HG03159 (cell line): ENCODE measurements around the gene MED15.

Experiments
- ATAC-seq: cut with Tn5 transposase; IDR thresholded peaks from one replicate; pipeline ENCODE4 v1.9.1; 2021; ENCODE audit warnings: mild to moderate bottlenecking, moderate library complexity; ENCODE audit not compliant: unreplicated experiment

The MED15 gene

GRCh38 chr22:20509344-20510047 is 2.1 kb downstream of the MED15 start:
- no peak for ATAC-seq

DNA sequence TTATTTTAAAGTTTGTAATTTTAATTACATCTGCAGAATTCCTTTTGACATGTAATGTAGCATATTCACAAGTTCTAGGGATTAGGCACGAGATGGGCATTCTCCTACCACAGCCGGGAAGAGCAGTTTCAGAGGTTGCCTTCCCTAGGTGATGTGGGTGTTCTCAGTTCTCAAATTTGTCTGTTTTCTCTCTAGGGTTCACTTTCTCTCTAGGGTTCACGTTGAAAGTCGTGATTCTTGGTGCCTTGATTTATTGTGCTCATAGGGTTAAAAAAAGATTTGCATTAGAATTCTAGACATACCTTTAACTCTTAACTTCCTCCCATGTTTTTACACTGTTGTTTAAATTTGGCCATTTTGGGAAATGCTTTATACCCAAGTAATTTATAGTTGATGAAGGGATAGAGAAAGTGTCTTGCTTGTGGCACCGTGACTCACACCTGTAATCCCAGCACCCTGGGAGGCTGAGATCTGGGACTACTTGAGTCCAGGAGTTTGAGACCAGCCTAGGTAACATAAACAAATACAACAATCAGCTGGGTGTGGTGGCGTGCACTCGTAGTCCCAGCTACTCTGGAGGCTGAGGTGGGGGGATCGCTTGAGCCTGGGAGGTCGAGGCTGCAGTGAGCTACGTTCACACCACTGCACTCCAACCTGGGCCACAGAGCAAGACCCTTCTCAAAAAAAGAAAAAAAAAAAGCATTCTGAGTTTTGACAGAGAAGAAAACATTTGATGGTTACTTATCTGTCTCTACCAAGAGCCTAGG is 3.6 kb downstream of the MED15 start:
- no peak for ATAC-seq

DNA sequence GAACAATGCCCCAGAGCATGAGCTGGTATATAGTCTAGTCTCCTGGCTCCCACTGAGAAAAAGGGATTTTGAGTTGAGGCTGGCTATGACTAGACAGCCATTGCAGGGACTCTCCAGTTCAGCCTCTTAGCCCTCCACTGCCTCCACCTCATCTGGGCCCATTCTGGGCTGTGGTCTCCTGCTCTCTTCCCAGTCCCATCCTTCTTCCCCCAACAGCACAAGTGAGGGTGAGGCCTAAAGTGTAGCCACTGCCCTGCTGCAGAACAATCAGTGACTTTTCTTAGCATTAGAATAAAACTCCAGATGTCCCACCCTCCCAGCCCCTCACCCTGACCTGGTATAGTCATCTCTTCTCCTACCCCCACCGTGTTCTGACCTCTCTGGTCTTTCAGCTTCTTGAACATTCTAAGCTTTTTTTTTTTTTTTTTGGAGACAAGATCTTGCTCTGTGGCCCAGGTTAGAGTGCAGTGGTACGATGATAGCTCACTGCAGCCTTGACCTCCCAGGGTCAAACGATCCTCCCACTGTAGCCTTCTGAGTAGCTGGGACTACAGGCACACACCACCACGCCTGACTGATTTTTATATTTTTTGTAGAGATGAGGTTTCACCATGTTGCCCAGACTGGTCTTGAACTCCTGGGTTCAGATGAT is 4.3 kb downstream of the MED15 start:
- no peak for ATAC-seq

- ATAC-seq = no peak
Measured at GRCh38 chr22:20514658-20515406, 7.4 kb downstream of the MED15 start.

GRCh38 chr22:20516399-20516798 is 9.0 kb downstream of the MED15 start:
- ATAC-seq = no peak

DNA sequence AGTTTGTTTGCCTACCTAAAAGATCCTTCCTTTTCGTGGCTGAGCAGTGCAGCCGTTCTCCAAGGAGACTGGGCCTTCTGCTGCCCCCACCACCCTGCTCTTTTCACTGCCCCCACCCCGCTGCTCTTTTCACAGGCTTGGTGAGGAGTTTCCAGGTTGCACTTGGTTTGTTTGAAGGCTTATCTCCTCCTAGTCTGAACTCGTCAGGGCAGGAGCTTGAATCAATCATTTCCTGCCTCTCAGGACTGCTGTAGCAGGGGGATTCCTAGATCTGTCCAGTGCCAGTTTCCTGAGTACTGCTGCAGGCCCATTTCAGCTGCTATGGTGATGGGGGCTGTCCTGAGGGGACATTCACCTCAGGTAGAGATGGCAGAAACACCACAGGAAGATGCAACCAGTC is 10.0 kb downstream of the MED15 start:
- ATAC-seq = no peak

DNA sequence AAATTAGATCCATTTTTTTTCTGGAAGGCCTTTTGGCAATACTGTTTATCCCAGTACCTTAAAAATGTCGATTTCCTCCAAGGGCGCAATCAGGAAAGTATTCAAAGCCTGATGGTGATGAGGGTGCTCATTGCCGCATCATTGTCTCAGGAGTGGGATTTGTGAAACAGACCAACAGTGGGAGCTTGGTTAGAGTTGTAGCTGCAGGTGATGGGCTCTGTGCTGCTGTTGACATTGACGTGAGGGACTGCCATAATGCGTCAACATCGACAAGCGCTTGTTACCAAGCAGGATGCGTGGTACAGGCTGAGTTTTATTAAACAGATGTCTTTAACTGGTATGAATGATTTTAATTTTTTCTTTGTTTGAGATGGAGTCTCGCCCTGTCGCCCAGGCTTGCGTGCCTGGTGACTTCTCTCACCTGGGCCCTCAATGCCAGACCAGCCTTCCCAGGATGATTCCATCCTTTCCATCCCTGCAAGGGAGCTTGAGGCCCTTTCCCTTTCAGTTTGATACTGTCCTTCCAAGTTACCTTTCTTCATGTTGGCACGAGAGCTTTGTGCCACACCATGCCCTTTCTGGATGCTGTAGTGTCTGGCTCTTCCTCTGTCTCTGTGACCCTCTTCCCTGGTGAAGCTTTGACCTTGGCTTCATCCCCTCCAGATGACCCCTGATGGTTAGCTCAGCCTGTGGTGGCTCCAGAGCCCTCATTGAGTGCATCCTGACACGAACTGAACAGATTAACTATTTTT is 10.6 kb downstream of the MED15 start:
- ATAC-seq = no peak

- no peak for ATAC-seq
Measured at GRCh38 chr22:20519558-20519957, 12.1 kb downstream of the MED15 start.

GRCh38 chr22:20520093-20520511 is 12.7 kb downstream of the MED15 start:
- ATAC-seq = no peak

DNA sequence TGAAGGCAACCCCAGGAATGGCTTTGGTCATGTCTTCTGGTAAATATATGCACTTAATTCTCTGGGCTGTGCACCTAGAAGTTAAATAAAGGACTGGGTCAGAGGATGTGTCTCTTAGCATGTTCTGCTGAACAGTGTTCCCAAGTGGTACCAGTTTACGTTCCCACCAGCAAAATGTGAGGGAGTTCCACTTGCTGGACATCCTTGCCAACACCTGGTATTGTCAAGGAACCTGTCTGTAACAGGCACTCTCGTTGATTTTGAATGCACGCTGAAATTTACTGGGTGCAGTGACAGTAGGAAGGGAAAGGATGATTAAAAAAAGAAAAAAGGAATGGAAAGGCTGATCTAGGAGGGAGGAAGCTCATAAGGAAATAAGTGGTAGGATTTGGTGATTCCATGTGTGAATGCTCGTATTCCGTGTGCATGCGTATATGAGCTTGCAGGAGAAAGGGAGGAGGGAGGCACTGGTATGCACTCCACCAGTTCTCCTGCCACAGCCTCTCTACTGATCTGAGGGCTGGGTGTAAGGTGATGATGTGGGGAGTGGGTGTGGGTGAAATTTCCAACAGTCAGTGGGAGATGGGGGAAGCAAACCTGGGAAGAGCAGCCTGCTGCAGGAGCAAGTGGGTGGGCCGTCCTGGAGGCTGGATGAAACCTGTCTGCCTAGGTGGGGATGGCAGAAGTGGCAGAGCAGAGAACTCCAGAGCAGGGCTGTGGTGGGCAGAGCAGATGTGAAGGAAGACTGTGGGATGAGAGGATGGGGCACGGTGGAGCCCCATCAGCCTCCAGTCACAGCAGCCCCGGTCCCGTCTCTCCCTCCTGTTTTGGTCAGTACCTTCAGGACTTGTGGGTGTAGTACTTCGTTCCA is 15.0 kb downstream of the MED15 start:
- no peak for ATAC-seq

GRCh38 chr22:20523086-20523983 is 15.9 kb downstream of the MED15 start:
- no peak for ATAC-seq

DNA sequence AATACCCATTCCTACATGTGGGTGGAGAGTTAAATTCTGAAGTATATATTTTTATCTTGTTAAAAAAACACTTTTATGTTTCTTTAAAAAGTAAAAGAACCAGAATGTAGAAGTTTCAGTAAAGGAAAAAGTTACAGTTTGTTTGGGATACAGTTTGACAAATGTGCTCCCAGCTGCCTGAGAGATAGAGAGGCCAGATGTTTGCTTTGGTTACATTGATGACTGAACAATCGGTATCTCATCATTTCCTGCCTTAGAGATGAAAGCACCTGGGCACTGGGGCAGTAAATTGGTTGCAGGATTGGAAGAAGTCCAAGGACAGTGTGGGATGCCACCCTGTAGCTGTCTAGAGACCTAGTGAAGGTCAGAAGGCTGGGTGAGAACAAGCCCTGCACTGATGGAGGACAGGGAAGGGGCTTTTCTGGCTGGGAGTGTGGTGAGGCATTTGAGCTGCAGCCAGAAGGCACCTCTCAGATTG is 16.6 kb downstream of the MED15 start:
- no peak for ATAC-seq

- no peak for ATAC-seq
Measured at GRCh38 chr22:20525048-20525447, 17.6 kb downstream of the MED15 start.

GRCh38 chr22:20526305-20526627 is 18.9 kb downstream of the MED15 start:
- ATAC-seq = no peak

DNA sequence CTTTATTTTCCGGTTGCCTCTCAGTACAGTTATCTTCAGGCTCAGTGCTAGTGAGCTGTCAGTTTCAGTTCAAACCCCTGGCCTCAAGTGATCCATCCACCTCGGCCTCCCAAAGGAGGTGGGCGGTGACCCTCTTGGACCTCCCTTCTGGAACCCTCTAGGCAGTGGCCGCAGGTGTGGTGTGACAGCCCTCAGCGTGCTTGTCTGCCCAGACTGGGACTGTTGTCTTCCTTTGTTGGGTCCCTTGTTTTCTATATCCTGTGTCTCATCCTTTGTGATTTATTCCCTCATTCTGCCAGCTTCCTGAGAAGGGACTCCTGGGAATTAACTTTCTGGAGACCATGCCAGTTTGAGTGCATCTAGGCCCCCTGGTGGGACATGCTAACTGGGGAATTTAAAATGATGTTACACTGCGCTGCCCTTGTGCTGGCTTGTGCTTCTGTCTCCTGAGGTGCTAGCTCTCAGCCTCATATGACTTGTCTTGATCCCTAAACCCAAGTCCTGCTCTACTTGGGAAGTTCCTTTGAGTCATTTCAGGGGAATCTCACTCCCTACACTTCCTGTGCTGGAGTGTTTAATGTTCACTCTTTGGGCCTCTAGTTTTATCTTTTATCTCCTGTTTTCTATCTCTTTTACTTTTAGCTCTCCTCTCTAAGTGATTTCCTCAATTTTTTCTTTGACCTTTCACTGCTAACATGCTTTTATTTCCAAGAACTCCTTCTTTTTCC is 19.4 kb downstream of the MED15 start:
- ATAC-seq = no peak

- ATAC-seq = no peak
Measured at GRCh38 chr22:20528405-20528978, 21.1 kb downstream of the MED15 start.

DNA sequence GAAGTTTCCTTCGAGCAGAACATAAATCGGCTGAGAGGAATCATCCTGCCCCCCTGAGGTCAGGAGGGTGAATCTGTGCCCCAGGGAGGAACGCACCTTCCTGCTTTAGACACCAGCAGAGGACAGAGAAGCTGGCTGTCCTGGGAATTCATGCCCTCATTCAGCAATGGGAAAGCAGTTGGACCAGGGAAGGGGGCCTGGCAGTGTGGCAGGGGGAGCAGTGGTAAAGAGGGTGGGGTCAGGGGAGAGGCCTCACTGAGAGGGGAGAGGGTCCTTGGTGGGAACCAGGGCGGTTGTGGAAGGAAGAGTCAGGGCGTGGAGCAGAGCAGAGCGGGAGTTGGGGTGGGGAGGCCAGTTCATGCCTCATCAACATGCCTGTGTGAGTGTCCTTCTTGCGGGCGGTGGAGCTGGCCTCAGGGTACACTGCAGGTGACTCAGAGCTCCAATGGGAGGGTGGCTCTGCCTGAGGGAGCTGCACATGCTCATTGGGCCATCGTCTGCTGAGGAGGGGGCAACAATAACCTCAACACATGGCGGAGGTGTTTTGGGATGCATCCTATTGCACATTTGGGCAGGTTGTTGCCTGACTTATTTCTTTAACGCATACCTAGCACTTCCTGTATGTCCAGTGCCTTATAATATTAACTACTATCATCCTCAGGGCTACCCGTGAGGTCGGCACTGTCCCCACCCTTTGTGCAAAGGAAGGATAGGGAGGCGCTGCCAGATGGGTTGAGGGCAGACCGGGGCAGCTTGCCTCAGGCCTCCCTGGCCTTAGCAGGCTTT is 23.2 kb downstream of the MED15 start:
- ATAC-seq = no peak
